Stimulated activated CD8-positive, alpha-beta memory T cell treated with anti-CD3 and anti-CD28 coated beads, Interleukin-12 subunit alpha, Interleukin-12 subunit beta, amount 100 ng/mL, for 24 hours (primary cell): Measurements from ENCODE around the gene FBXL12.
"Not testable (repeated sequence)": the region's sequence is repeated elsewhere in the genome, so short reads cannot be mapped to it uniquely, and the experiment has no call there.

Experiments
- DNase-seq: peaks from one replicate; pipeline ENCODE4 v3.0.0-alpha.2; 2020; ENCODE audit errors: extremely low read depth

The FBXL12 gene

DNA sequence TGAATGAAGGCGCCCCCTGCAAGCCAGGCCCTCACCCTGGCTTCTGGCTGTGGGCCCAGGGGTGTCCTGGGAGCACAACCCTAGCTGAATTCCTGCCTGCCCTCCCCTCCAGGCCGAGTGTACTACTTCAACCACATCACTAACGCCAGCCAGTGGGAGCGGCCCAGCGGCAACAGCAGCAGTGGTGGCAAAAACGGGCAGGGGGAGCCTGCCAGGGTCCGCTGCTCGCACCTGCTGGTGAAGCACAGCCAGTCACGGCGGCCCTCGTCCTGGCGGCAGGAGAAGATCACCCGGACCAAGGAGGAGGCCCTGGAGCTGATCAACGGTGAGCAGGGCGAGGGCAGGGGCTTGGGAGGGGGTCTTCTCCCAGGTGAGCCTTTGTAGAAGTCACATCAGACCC is 19.4 kb upstream of the FBXL12 start:
- no peak for DNase-seq

DNA sequence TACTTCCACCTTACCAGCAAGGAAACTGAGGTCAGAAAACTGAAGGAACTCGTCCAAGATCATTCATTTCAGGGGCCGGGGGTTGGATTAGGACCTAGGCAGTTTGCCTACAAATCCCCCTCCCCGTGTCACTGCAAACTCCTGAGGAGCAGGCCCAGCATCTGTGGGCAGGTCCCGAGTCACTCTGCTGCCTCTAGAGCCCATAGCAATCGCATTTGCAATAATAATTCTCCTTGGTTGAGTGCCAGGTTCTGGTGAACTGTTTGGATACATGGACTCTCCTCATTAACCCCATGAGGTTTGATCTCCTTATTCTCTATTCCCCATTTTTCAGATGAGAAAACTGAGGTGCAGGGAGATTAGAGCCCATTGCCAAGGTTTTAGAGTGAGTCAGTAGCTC is 17.1 kb upstream of the FBXL12 start:
- DNase-seq, result no peak

DNA sequence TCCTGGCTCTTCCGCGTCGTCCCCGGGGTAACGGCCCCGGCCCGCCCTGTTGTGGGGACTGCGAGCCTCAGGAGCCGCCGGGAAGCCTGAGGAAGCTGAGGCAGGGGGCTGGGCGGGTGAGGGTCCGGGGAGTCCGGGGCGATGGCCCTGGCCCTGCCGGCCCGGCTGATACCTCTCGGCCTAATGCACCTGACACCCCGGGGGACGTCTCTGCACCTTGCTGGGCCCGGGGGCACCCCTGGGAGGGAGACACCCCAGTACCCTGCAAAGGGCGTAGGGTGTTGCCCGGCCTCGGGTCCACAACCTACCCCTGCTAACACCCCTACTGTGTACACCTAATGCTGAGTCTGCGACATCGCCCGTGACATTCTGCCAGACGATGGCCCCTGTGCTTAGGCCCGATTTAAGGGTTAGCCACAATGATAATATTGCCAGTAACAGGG is 16.6 kb upstream of the FBXL12 start:
- no peak for DNase-seq

DNA sequence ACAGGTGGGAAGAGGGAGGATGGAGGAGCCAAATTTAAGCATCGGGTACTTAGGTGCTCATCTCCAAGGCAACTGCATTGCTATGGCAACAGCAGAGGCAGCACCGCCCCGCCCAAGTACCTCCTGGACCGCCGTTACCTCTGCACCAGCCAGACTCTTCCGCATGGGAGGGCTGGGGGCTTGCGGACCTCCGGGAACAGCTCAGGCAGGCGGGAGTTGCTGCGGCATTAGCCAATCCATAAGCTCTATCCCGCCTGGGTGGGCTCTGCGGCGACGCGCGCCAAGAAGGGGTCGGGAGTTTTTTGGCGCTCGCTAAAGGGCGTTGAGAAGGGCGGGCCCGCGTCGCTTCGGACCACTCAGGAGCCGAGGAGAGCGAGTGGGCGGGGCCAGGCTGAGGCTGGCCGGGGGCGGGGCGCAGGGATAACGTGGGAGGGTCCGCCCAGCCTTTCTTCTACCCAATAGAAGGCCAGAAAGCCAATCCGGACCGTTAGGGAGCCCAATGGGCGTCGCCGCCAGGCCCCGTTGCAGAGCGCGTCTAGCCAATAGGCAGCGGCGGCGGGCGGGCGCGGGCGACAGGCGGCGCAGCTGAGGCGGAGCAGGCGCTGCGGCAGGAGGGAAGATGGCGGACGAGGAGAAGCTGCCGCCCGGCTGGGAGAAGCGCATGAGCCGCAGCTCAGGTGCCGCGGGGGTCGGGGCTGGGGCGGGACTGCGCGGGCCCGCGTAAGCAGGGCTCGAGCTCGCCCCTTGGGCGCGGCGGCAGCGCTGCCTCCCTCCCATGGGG is 16.0 kb upstream of the FBXL12 start, which contains the start of gene PIN1:
Gene PIN1, plus strand, starts transcription at position 593 of the 781 bp plus-strand sequence. Its CDS starts 27 bp downstream, at position 620.
- peak; percentile 99 for DNase-seq

DNA sequence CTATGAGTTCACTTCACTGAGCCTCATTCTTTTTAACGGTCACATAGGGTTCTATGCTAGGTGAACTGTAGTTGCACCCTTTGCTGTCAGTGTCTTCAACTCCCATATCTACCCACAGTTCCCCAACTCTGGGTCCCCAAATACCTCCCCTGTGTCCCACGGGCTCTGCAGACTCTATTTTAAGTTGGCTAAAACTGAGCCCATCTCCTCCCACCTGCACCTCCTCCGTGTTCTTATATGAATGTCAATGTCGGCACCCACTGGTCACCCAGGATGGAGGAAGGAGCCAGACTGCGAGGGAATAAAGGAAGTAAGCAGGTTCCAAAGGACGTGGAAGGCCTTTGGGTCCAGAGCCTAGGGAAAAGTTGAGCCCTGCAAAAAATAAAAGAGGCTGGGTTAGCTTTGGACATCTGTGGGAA is 15.4 kb upstream of the FBXL12 start:
- DNase-seq, result no peak

DNA sequence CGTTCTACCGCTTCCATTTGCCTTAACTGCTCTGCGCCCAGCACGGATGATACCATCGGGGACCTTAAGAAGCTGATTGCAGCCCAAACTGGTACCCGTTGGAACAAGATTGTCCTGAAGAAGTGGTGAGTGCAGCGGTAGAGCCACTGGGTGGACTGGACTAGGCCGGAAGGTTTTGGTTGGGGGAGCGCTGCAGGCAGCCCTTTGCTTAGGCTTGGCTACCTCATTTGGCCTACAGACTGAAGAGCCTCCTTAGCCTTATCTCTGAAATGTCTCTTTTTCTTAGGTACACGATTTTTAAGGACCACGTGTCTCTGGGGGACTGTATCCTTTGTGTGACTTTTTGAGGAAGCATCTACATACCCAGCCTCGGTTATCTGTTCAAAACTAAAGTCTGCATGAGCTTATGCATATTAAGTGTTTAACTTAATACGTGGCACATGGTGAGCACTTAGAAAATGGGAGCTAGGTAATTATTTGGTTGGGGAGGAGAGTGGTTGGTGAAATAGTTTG is 9.7 kb upstream of the FBXL12 start:
- no peak for DNase-seq

DNA sequence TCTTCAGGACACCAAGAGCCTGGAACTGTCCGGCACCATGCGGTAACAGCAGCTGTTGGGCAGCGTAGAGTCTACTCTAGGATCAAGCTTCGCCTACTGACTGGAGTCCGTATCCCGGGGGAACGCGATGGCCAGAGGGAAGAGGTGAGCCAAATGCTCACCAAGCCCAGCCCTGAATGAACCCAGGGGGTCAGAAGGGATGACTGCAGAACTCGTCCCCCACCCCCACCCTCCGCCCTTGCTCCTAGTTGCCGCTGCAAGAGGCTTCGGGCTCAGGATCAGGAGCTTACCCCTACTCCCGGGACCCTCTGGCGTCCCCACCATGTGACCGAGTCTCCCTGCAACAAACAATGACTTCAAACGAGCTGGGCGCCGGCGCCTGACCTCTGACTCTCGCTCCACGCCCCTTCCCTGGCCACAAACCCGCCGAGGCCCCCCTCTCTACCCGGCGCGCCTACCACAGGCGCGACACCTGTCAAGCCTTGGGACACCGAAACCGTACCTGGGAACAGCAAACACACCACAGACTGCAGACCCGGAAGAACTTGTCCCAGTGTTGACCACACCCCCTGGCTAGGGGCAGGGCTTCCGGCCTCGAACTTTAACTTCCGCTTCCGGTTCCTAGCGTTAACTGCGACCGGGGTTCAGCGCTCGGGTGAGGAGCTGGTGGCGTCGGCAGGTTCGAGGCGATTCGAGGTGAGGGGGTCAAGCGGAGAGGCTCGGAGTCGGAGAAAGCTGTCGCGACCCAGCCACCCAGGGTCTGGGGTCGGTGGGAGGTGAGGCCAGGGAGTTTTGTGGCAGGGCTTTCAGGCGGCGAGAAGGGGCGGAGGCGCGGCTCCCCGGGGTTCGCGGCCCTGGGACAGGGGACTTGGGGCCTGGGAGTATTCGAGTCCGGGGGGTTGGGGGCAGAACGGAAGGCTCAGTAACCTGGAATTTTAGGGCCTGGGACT is 8.7 kb upstream of the FBXL12 start, which contains the start of gene UBL5:
Gene UBL5, plus strand, starts transcription at position 630 of the 950 bp plus-strand sequence. CDS start 420 bp downstream, outside the sequence.
- peak; percentile 71 for DNase-seq

DNA sequence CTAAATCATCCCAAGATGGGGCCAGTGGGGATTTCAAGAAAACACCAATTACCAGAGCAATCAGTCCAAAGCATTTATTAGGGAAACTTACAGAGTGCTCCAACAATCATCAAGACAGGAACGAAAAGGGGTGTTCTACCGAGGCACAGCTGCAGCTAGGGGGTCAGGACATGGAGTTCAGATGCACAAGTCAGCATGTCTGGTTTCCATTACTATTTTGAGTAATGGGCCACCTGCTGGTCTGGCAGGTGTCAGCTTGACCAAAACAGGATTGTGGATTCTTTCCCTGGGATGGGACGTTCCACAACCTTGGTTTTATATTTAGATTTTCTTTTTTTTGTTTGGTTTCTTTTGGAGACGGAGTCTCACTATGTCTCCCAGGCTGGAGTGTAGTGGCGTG is 4.9 kb upstream of the FBXL12 start:
- no peak for DNase-seq

DNA sequence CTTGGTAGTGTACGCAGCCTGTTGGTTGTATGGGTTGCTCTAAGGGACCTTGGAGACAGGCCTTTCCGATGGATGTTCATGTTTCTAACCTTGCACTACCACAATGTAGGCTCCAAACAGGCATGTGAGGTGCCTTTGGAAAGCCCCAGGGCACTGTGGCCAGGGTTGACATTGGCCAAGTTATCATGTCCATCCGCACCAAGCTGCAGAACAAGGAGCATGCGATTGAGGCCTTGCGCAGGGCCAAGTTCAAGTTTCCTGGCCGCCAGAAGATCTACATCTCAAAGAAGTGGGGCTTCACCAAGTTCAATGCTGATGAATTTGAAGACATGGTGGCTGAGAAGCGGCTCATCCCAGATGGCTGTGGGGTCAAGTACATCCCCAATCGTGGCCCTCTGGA is 1.2 kb upstream of the FBXL12 start:
- DNase-seq, result not testable (repeated sequence)

DNA sequence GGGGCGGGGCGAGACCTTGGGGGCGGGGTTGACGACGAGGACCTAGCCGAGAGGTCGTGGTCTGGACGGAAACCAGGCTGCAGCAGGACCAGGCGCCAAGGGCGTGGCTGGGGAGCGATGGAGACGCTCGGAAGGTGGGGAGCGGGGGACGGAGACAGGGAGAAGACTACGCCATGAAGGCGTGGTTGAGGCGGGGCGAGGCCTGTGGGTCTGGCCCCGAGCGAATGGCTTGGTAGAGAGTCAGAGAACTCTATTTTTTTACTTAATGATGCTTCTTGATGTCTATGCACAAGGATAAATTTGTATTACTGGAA is 674 bp upstream of the FBXL12 start:
- DNase-seq, result no peak

DNA sequence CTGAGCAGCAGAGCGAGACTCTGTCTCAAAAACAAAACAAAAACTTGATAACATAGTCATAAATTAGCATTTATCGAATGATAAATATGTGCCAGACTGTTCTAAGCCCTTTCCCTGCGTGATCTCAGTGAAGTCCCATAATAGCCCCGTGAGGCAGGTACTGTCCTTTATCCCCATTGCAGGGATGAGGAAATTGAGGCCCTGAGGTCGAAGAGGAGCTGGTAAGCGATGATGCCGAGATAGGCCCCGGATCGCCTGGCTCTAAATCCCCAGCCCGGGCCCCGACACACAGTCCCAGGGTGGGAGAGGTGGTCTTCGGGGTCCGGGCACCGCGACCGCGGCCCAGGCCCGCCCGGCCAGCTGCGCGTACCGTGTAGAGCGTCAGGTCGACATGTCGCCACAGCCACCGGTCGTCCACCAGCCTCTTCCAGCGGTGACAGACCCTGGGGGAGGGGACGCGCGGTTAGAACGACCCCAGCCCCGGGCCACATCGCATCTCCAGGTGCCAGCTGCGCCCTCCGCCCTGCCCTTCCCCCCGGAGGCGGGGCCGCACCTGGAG is 625 bp downstream of the FBXL12 start:
- DNase-seq, result no peak

DNA sequence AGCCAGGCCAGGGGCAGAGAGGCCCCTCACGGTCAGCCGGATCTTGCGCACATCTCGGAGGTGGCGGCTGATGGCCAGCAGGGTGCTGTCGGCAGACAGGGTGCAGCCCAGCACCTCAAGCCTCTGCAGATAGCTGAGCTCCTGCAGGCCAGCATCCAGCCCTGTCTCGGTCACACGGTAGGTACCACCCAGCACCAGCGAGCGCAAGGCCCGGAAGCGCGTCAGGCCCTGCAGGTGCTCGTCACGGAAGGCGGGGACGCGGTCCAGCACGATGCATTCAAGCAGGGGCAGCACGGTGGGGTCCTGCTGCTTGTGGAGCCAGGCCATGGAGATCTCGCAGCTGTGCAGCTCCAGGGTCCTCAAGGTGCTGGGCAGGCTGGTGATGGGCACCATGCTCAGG is 7.7 kb downstream of the FBXL12 start:
- DNase-seq, result no peak

DNA sequence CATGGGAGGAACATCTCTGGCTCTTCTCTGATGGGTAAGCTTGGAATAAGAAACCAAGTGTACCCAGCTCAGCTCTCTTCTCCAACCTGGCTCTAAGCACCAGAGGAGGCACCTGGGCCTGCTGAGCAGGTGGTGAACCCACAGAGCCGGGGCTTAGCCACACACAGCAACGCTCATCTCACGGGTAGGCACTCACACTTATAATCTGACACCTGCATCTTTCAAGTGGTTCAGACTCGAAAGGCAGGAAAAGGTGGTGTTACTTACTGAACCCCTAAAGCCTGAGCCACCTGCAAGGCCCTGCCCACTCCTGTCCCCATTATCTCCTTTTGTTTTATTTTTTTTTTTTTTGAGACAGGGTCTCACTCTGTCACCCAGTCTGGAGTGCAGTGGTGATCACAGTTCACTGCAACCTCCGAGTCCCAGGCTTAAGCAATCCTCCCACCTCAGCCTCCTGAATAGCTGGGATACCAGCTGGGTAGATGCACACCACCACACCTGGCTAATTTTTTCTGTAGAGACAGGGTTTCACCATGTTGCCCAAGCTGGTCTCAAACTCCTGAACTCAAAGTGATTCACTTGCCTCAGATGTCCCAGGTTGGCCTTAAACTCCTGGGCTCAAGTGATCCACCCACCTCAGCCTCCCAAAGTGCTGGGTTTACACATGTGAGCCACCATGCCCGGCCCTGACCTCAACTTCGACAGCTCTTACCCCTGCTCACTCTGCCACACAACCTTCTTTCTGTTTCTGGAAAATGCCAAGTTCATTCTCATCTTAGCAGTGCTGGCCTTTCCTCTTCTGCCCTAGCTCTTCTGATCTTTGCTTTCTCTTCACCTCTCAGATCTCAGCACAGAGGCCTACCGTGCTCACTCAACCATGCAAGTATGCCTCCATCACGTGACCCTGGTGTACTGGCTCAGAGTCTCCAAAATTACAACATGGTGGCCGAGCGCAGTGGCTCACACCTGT is 9.7 kb downstream of the FBXL12 start:
- no peak for DNase-seq

DNA sequence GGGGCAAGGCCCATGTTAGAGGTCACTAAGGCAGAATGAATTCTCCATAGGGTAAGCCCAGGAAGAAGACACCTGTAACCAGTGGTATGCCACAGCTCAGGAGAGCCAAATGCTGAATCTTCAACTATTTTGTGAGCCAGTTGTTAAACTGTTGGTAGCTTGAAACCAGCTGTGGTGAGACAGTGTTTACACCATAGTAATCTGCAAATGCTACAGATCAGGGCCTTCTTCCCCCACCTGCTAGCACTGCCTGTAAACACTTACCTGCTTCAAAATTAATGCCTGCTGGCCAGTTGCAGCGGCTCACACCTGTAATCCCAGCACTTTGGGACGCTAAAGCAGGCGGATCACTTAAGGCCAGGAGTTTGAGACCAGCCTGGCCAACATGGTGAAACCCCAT is 12.1 kb downstream of the FBXL12 start:
- no peak for DNase-seq

DNA sequence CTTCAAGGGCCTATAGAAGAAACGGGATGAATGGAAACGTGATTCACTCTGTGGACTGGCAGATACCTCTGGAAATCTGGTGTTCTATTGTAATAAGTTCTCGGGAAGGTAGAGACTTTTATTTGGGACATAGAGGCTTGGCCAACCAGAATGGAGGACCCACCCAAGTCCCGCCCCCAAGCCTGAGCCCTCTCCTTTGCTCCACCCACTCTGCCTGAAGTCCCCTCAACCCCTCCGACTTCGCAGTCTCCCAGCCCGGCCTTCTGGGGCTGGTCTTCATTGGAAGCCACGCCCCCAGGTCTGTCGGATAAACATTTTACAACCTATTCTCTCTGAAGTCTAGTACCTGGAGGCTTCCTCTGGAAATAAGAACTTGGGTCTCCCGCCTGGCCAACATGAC is 16.9 kb downstream of the FBXL12 start:
- DNase-seq, result no peak

DNA sequence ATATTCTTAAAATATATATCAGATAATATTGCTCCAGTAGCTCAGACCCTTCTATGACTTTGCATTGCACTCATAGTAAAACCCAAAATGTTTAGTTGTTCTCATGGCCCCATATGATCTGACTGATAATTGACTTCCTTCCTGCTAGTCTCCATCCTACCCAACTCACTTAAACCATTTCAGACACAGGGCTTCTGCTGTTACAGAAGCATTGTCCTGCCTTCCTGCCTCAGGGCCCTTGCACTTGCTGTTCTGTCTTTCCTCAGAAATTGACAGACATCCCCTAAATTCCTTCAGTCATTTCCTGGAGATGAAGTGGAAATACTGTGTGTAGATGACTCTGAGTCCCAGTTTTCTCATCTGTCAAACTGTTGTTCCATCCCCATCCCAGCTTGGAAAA is 19.7 kb downstream of the FBXL12 start:
- no peak for DNase-seq

DNA sequence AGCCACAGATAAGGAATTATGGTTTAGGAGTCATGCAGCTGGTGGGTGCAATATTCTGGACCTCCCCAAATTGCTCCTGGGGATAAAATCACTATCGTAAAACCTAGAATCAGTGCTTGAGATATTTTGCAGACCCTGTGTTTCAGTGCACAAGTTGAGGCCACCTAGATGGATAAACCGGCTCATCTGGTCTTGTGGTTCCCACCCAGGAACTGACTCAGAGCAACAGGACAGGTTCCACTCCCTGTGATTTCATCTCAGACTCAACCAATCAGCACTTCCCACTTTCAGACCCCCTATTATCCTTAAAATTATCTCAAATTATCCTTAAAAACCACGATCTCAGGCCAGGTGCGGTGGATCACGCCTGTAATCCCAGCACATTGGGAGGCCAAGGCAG is 21.0 kb downstream of the FBXL12 start:
- DNase-seq, result no peak

DNA sequence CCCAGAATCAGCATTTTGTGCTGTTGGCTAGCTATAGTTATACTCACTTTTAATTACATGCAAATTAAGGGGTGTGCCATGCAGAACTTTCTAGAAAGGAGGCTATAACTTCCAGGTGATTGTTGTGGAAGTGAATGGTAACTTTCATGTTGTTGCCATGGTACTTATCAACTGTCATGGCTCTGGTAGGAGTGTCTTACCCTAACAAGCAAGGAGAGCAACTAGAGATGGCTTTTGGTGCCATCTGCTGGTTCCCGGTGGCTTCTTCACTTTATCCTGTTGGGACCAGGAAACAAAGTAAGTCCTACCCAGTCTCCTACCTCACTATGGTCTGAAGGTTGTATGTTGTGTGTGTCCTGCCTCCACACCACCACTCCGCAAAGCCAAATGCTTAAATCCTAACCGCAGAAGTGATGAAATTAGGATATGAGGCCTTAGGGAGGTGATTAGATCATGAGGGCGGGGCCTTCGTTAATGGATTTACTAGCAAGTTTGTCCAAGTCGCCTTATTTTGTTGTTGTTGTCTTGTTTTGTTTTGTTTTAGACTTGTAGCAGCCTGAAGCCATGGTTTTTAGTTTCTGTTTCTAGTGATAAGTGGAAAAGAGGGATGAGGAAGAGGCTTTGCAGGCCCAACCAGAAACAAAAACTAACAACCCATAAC is 22.6 kb downstream of the FBXL12 start:
- peak; percentile 44 for DNase-seq

DNA sequence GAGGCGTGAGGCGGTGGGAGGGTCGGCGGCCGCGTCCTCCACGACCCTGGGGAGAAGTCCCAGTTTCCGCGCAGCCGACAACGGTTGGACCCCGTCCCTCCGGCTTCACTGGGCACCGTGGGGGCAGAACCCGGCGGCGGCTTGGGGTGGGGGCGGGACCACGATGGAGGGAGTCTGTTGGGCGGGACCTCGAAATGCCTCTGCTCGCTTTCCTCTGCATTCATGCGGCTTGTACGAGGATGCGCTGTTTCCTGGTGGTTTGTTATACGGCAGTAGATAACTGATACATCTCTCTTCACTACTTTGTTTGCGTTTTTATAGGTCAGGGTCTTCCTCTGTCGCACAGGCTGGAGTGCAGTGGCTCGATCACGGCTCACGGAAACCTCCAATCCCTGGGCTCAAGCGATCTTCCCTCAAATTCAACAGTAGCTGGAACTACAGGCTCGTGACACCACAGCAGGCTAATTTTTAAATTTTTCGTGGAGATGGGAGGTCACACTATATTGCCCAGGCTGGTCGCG is 25.7 kb downstream of the FBXL12 start:
- DNase-seq, result no peak
